Measurements from ENCODE around the gene DENND6A. TPM values are rescaled to one million over a fixed set of nuclear protein-coding genes. Genes with fewer than 3 reads are reported as not detected.
A peak's percentile ranks its signal among the peaks of the same experiment; 100 is the strongest.

Gene DENND6A
- total RNA-seq, 4 donors from 2014 or later = 9.4 to 29.7 (median 18.9) TPM

GRCh38 chr3:57583544-57583943 is 109.3 kb downstream of the DENND6A start:
- H3K27ac ChIP-seq = peak overlapping the region; percentile 32 to 65 (median 54)
- 55 to 59% methylated on average over 2 of the region's 2 CpGs for WGBS, 2 donors (ENCODE audit: low coverage in 1 of 2)
- DNase-seq = no peak

GRCh38 chr3:57582474-57583168 is 110.3 kb downstream of the DENND6A start:
- Histone ChIP-seq H3K36me3 (peaks cover 0 to 9% (median 4%) of the 10 kb centered on the region in 4 donors), H3K27ac (peak overlapping the region; percentile 32 to 63 (median 52)), H3K4me1 (peaks cover 3 to 71% (median 32%) of the 10 kb centered on the region in 4 donors), H3K4me3 (no peak overlapping the region), H3K9me3 (no peaks in the 10 kb centered on the region), H3K27me3 (no peaks in the 10 kb centered on the region)
- no peak for TF ChIP-seq POLR2AphosphoS5 (IDR thresholded peaks at IDR 0.05)
- no peak for TF ChIP-seq POLR2A (IDR thresholded peaks at IDR 0.05)
- TF ChIP-seq EP300 (IDR thresholded peaks at IDR 0.05; ENCODE audit: low read depth) = no peak
- TF ChIP-seq CTCF (IDR thresholded peaks at IDR 0.05) = peak in 1 of 5 experiments; percentile 12
- no peak for DNase-seq
- WGBS, 2 donors (ENCODE audit: low coverage in 1 of 2) = 49 to 72% methylated on average over 2 to 7 of the region's 7 CpGs
- in situ Hi-C loops (cut with MboI; ENCODE audit: low pct_ligation_motif_present in 1 of 4, low pct_unique_long_range_greater_than_20kb in 1 of 4, low sequenced_read_pairs in 3 of 4) (no loop called here), intact Hi-C loops (cut with DNase I; ENCODE audit: low total_unique reads) (no loop called here)

More at GRCh38 chr3:57583544-57583943, 109.3 kb downstream of the DENND6A start:
- Histone ChIP-seq H3K4me1 (peaks cover 3 to 71% (median 32%) of the 10 kb centered on the region in 4 donors), H3K36me3 (no peaks in the 10 kb centered on the region), H3K4me3 (no peak overlapping the region), H3K27me3 (no peaks in the 10 kb centered on the region), H3K9me3 (no peaks in the 10 kb centered on the region)
- in situ Hi-C loops (cut with MboI; ENCODE audit: low pct_ligation_motif_present in 1 of 4, low pct_unique_long_range_greater_than_20kb in 1 of 4, low sequenced_read_pairs in 3 of 4) = no loop called here
- TF ChIP-seq POLR2A (IDR thresholded peaks at IDR 0.05) (no peak), EP300 (IDR thresholded peaks at IDR 0.05; ENCODE audit: low read depth) (no peak), POLR2AphosphoS5 (IDR thresholded peaks at IDR 0.05) (no peak), CTCF (IDR thresholded peaks at IDR 0.05) (no peak)
- intact Hi-C loops (cut with DNase I; ENCODE audit: low total_unique reads) = no loop called here

- H3K4me1 ChIP-seq = peaks cover 0 to 30% (median 17%) of the 10 kb centered on the region in 4 donors
- TF ChIP-seq POLR2A (IDR thresholded peaks at IDR 0.05) = no peak
- no peak for TF ChIP-seq POLR2AphosphoS5 (IDR thresholded peaks at IDR 0.05)
- TF ChIP-seq CTCF (IDR thresholded peaks at IDR 0.05) = no peak
- WGBS, 2 donors (ENCODE audit: low coverage in 1 of 2) = 86 to 100% methylated on average over 1 to 9 of the region's 9 CpGs
- H3K9me3 ChIP-seq = no peaks in the 10 kb centered on the region
- DNase-seq = no peak
- intact Hi-C loops (cut with DNase I; ENCODE audit: low total_unique reads) (no loop called here), in situ Hi-C loops (cut with MboI; ENCODE audit: low pct_ligation_motif_present in 1 of 4, low pct_unique_long_range_greater_than_20kb in 1 of 4, low sequenced_read_pairs in 3 of 4) (no loop called here)
- H3K27me3 ChIP-seq = no peaks in the 10 kb centered on the region
- H3K36me3 ChIP-seq = peaks cover 0 to 31% (median 14%) of the 10 kb centered on the region in 4 donors
- no peak overlapping the region for H3K4me3 ChIP-seq
- H3K27ac ChIP-seq = no peak overlapping the region
These were observed 115.1 kb downstream of the DENND6A start for GRCh38 chr3:57577801-57578200.

GRCh38 chr3:57575966-57576626 is 116.8 kb downstream of the DENND6A start:
- in situ Hi-C loops (cut with MboI; ENCODE audit: low pct_ligation_motif_present in 1 of 4, low pct_unique_long_range_greater_than_20kb in 1 of 4, low sequenced_read_pairs in 3 of 4) = no loop called here
- TF ChIP-seq CTCF (IDR thresholded peaks at IDR 0.05) (no peak), EP300 (IDR thresholded peaks at IDR 0.05; ENCODE audit: low read depth) (no peak), POLR2A (IDR thresholded peaks at IDR 0.05) (no peak), POLR2AphosphoS5 (IDR thresholded peaks at IDR 0.05) (no peak)
- H3K27me3 ChIP-seq = no peaks in the 10 kb centered on the region

More at GRCh38 chr3:57575966-57576626, 116.8 kb downstream of the DENND6A start:
- Histone ChIP-seq H3K4me3 (no peak overlapping the region), H3K4me1 (peaks cover 0 to 15% (median 7%) of the 10 kb centered on the region in 4 donors), H3K9me3 (no peaks in the 10 kb centered on the region), H3K36me3 (peaks cover 0 to 47% (median 20%) of the 10 kb centered on the region in 4 donors), H3K27ac (no peak overlapping the region)
- intact Hi-C loops (cut with DNase I; ENCODE audit: low total_unique reads) = no loop called here
- 83 to 88% methylated on average over 3 of the region's 3 CpGs for WGBS, 2 donors (ENCODE audit: low coverage in 1 of 2)
- no peak for DNase-seq
